OCI-LY7 (cell line): ENCODE measurements around the gene C1QTNF9. TPM values are rescaled to one million over a fixed set of nuclear protein-coding genes. Genes with fewer than 3 reads are reported as not detected.
"Not testable (repeated sequence)": the region's sequence is repeated elsewhere in the genome, so short reads cannot be mapped to it uniquely, and the experiment has no call there.

ENCODE experiments used
- BruUV-seq: library from RNA; stranded (reverse); fragments of 400-500 nt; replicated peaks from 2 replicates; lab custom pipeline; 2021; lab: Mats Ljungman, UMichigan
- CTCF ChIA-PET: fragments of 300-600 bp; sonication (Branson Sonifier 250); formaldehyde crosslinking; loops from one replicate; lab custom pipeline; 2022; ENCODE audit warnings: antibody characterized with exemption; ENCODE audit not compliant: unreplicated experiment; lab: Charles Lee
- POLR2A ChIA-PET: fragments of 300-600 bp; sonication (Branson Sonifier 250); formaldehyde crosslinking; loops from one replicate; lab custom pipeline; 2022; ENCODE audit warnings: antibody characterized with exemption; lab: Charles Lee
- DNase-seq: peaks from one replicate; pipeline ENCODE4 v3.0.0-alpha.2; 2015; ENCODE audit warnings: low spot score
- H2AFZ ChIP-seq: fragments of 200-600 bp; sonication (generic), shearing (Covaris generic); 2 replicates; pipeline ENCODE4 v1.6.1; 2014; ENCODE audit warnings: mild to moderate bottlenecking, antibody characterized with exemption, low read length, moderate library complexity
- H3K27ac ChIP-seq: fragments of 200-600 bp; sonication (generic); 2 replicates; pipeline ENCODE4 v1.5.1; 2014; ENCODE audit warnings: mixed run types, low read depth, mild to moderate bottlenecking, moderate library complexity, low read length, inconsistent platforms; ENCODE audit not compliant: poor library complexity, severe bottlenecking
- H3K36me3 ChIP-seq: fragments of 200-600 bp; sonication (generic); 2 replicates; pipeline ENCODE4 v1.6.1; 2014; ENCODE audit warnings: mild to moderate bottlenecking, antibody characterized with exemption, low read length, moderate library complexity, mixed read lengths; ENCODE audit not compliant: insufficient read depth
- H3K4me1 ChIP-seq: fragments of 200-600 bp; sonication (generic); 2 replicates; pipeline ENCODE4 v1.5.1; 2014; ENCODE audit warnings: mild to moderate bottlenecking, low read length; ENCODE audit not compliant: insufficient read depth, poor library complexity, severe bottlenecking
- H3K4me2 ChIP-seq: fragments of 200-600 bp; sonication (generic); 2 replicates; pipeline ENCODE4 v1.6.1; 2014; ENCODE audit warnings: mild to moderate bottlenecking, low read length
- H3K4me3 ChIP-seq: fragments of 200-600 bp; sonication (generic); 2 replicates; pipeline ENCODE4 v1.5.1; 2014; ENCODE audit warnings: mild to moderate bottlenecking, low read depth, low read length; ENCODE audit not compliant: poor library complexity, severe bottlenecking
- H3K79me2 ChIP-seq: fragments of 200-600 bp; sonication (generic); 2 replicates; pipeline ENCODE4 v1.6.1; 2016; ENCODE audit warnings: low read depth, mild to moderate bottlenecking, low read length, moderate library complexity, mixed read lengths; ENCODE audit not compliant: insufficient read depth
- H3K9me2 ChIP-seq: fragments of 200-600 bp; sonication (generic); 2 replicates; pipeline ENCODE4 v1.6.1; 2016; ENCODE audit warnings: mild to moderate bottlenecking, low read length, mixed read lengths; ENCODE audit not compliant: insufficient read depth
- H3K9me3 ChIP-seq: fragments of 200-600 bp; sonication (generic); 2 replicates; pipeline ENCODE4 v1.6.1; 2014; ENCODE audit warnings: mild to moderate bottlenecking, mixed run types, low read length, mixed read lengths
- H4K20me1 ChIP-seq: fragments of 200-600 bp; sonication (generic); 2 replicates; pipeline ENCODE4 v1.6.1; 2014; ENCODE audit warnings: mild to moderate bottlenecking, antibody characterized with exemption, low read length, moderate library complexity, mixed read lengths; ENCODE audit not compliant: insufficient read depth
- CTCF ChIP-seq: fragments of 200-600 bp; sonication (generic); conservative IDR thresholded peaks from 2 replicates; pipeline ENCODE4 v1.5.1; 2014; ENCODE audit warnings: mild to moderate bottlenecking, antibody characterized with exemption, low read length, moderate library complexity, mixed read lengths
- EZH2phosphoT487 ChIP-seq: fragments of 200-600 bp; sonication (generic); IDR thresholded peaks from 2 replicates; pipeline ENCODE4 v1.6.1; 2018; ENCODE audit warnings: low read depth, borderline replicate concordance, mild to moderate bottlenecking, mixed run types, antibody characterized with exemption, low read length, moderate library complexity, mixed read lengths
- intact Hi-C: fragments of 100-400 bp; cut with micrococcal nuclease; formaldehyde crosslinking; loops from one replicate; pipeline ENCODE4 v1.10.0; 2022; ENCODE audit not compliant: unreplicated experiment
- total RNA-seq, 2 experiments: library from RNA; depleted of rRNA in 1 of 2; stranded (reverse); fragments of >200 nt in 1 of 2; shearing (Covaris generic) in 1 of 2; gene quantifications; 2 replicates each; pipeline ENCODE4 v1.2.3, GENCODE V29; 2014 to 2022

The C1QTNF9 gene
- total RNA-seq, 2 experiments from 2014 or later = not detected

DNA sequence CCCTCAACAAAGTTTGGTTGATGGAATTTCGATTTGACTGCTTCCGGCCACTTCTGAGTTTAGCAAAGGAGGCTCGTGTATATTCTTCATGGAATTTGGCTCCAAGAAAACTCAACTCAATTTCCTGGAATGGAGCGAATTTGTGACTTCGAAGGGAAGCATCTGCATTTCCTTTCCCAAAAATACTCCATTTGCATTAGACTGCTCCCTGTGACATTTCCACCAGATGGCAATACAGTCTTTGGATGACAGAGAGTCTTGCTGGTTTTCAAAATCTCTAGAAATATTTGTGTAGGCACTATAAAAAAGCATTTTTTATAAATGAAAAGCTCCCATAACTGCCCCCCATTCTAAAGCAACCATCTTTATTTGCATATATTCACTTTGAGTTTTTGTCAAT lies 4.1 kb downstream of the C1QTNF9 start:
- BruUV-seq = no TSS peak
- no peaks in the 10 kb centered on the region for H3K9me3 ChIP-seq
- H2AFZ ChIP-seq = no peak overlapping the region
- no peaks in the 10 kb centered on the region for H3K4me1 ChIP-seq
- intact Hi-C loops = no loop called here
- H3K27ac ChIP-seq = no peak overlapping the region
- ChIA-PET POLR2A (no interaction called here), CTCF (no interaction called here)
- no peaks in the 10 kb centered on the region for H3K9me2 ChIP-seq
- DNase-seq = no peak
- TF ChIP-seq EZH2phosphoT487 = no peak
- peak; percentile 29; the same call in 1 of the 2 replicates for TF ChIP-seq CTCF
- H3K4me2 ChIP-seq = no peak overlapping the region
- H4K20me1 ChIP-seq = no peaks in the 10 kb centered on the region
- H3K4me3 ChIP-seq = no peak overlapping the region
- H3K36me3 ChIP-seq = no peaks in the 10 kb centered on the region
- H3K79me2 ChIP-seq = no peaks in the 10 kb centered on the region

- H3K4me2 ChIP-seq, POLR2A ChIA-PET, intact Hi-C loops, H3K36me3 ChIP-seq, DNase-seq, BruUV-seq, H3K4me3 ChIP-seq, H3K79me2 ChIP-seq, H4K20me1 ChIP-seq, CTCF ChIA-PET, H3K27ac ChIP-seq, H3K9me3 ChIP-seq, H2AFZ ChIP-seq, H3K9me2 ChIP-seq, H3K4me1 ChIP-seq: not testable (repeated sequence)
Observed at GRCh38 chr13:24317835-24318234, 8.5 kb downstream of the C1QTNF9 start.

GRCh38 chr13:24318878-24319277 lies 9.5 kb downstream of the C1QTNF9 start:
- H3K4me2 ChIP-seq, H3K4me3 ChIP-seq, POLR2A ChIA-PET, H3K9me2 ChIP-seq, H2AFZ ChIP-seq, H3K36me3 ChIP-seq, H3K9me3 ChIP-seq, H3K79me2 ChIP-seq, BruUV-seq, CTCF ChIA-PET, H3K27ac ChIP-seq, H3K4me1 ChIP-seq, DNase-seq, intact Hi-C loops, H4K20me1 ChIP-seq: not testable (repeated sequence)

GRCh38 chr13:24319641-24320040 lies 10.3 kb downstream of the C1QTNF9 start:
- POLR2A ChIA-PET, BruUV-seq, CTCF ChIA-PET, H3K36me3 ChIP-seq, H3K4me2 ChIP-seq, H3K4me1 ChIP-seq, H3K9me3 ChIP-seq, H3K4me3 ChIP-seq, H3K79me2 ChIP-seq, DNase-seq, H4K20me1 ChIP-seq, H3K27ac ChIP-seq, intact Hi-C loops, H2AFZ ChIP-seq, H3K9me2 ChIP-seq: not testable (repeated sequence)

- POLR2A ChIA-PET, H3K36me3 ChIP-seq, H3K9me3 ChIP-seq, H3K27ac ChIP-seq, intact Hi-C loops, H2AFZ ChIP-seq, H3K4me1 ChIP-seq, H3K4me3 ChIP-seq, CTCF ChIA-PET, BruUV-seq, H3K9me2 ChIP-seq, H4K20me1 ChIP-seq, H3K79me2 ChIP-seq, DNase-seq, H3K4me2 ChIP-seq: not testable (repeated sequence)
Observed at GRCh38 chr13:24321416-24321815, 12.0 kb downstream of the C1QTNF9 start.
